Epithelial cell of esophagus (primary cell): ENCODE data around the gene FAM53A.

Experiments used
- DNase-seq: peaks from one replicate; pipeline ENCODE4 v3.0.0; 2010; ENCODE audit warnings: low read depth
- H3K4me3 ChIP-seq: 2 replicates; pipeline ENCODE4 v1.5.1; 2011; ENCODE audit warnings: mild to moderate bottlenecking, low read length, control low read depth
- CTCF ChIP-seq: IDR thresholded peaks from 2 replicates; pipeline ENCODE4 v1.5.1; 2011; ENCODE audit warnings: low read depth, mild to moderate bottlenecking, low read length, control low read depth, inconsistent platforms; ENCODE audit not compliant: insufficient read depth; ENCODE audit errors: missing control alignments

FAM53A gene

GRCh38 chr4:1603413-1604135 lies 80.5 kb downstream of the FAM53A start:
- no peak overlapping the region for H3K4me3 ChIP-seq
- DNase-seq, result no peak
- TF ChIP-seq CTCF, result no peak

- no peak for DNase-seq
- no peak for TF ChIP-seq CTCF
- no peak overlapping the region for H3K4me3 ChIP-seq
Measured at GRCh38 chr4:1602655-1603412, 81.3 kb downstream of the FAM53A start.

GRCh38 chr4:1601852-1602654 lies 82.1 kb downstream of the FAM53A start:
- H3K4me3 ChIP-seq, result no peak overlapping the region
- TF ChIP-seq CTCF, result no peak
- no peak for DNase-seq

GRCh38 chr4:1601533-1601835 lies 82.6 kb downstream of the FAM53A start:
- no peak for DNase-seq
- TF ChIP-seq CTCF, result no peak

GRCh38 chr4:1600811-1601532 lies 83.1 kb downstream of the FAM53A start:
- no peak for TF ChIP-seq CTCF
- DNase-seq, result no peak
- no peak overlapping the region for H3K4me3 ChIP-seq

More at GRCh38 chr4:1601533-1601835, 82.6 kb downstream of the FAM53A start:
- no peak overlapping the region for H3K4me3 ChIP-seq

- H3K4me3 ChIP-seq, result no peak overlapping the region
- no peak for TF ChIP-seq CTCF
- DNase-seq, result no peak
Measured at GRCh38 chr4:1600211-1600780, 83.8 kb downstream of the FAM53A start.
